ENCODE measurements around the gene CCBE1.

- TF ChIP-seq, protein P1, sequence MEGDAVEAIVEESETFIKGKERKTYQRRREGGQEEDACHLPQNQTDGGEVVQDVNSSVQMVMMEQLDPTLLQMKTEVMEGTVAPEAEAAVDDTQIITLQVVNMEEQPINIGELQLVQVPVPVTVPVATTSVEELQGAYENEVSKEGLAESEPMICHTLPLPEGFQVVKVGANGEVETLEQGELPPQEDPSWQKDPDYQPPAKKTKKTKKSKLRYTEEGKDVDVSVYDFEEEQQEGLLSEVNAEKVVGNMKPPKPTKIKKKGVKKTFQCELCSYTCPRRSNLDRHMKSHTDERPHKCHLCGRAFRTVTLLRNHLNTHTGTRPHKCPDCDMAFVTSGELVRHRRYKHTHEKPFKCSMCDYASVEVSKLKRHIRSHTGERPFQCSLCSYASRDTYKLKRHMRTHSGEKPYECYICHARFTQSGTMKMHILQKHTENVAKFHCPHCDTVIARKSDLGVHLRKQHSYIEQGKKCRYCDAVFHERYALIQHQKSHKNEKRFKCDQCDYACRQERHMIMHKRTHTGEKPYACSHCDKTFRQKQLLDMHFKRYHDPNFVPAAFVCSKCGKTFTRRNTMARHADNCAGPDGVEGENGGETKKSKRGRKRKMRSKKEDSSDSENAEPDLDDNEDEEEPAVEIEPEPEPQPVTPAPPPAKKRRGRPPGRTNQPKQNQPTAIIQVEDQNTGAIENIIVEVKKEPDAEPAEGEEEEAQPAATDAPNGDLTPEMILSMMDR (IDR thresholded peaks at IDR 0.05) = no peak
- no peak for TF ChIP-seq POLR2A (IDR thresholded peaks at IDR 0.05)
Measured at GRCh38 chr18:59562751-59563150, 134.5 kb downstream of the CCBE1 start.
